22Rv1 (cell line): ENCODE results near the gene HTR6.

Experiments
- H3K27ac ChIP-seq: fragments of 450-650 bp; 2 replicates; pipeline ENCODE4 v1.5.1; 2017
- ZFX ChIP-seq: fragments of 450-650 bp; IDR thresholded peaks from 2 replicates; pipeline ENCODE4 v1.6.1; 2017; ENCODE audit warnings: antibody characterized with exemption, borderline replicate concordance
- TF ChIP-seq, protein P1 (sequence below): fragments of 450-650 bp; IDR thresholded peaks from 2 replicates; pipeline ENCODE4 v1.5.1; 2017; ENCODE audit warnings: mild to moderate bottlenecking

HTR6 gene

DNA sequence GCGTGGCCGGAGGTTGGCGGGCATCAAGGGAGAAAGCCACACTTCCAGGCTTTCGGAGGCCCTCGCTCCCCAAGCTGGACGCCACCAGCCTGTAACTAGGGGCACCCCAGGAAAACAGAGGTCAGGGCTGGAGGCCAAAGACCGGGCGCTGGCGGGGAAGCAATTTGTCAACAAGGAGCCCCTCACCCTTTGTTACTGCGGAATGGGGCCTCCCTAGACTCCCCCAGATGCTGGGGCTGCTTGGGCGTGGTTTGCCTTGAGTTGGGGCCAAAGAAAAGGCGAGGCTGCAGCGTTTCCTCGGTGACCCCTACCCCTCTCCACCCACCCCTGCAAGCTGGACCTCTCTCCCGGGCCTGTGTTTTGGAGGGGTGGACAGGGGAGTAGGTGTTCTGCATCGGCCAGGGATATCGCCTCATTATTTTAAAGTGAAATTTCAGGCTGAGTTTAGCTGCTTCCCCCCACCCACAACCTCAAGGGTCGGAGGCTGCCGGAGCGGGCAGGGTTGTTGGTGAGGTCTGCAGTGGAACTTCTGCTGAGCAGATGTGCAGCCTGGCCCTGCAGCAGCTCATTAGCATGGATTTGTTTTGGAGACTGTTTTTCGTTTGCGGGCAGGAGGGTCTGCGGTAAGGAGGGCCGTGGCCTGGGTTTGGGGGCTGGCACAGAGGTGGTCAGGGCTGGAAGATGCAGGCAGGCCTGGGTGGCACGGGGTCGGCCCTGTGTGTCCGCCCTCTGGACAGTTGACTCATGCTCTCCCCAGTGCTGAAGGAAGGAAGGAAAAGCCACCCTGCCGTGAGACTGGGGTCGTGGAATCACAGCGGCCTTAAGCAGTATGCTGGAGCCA, 19.0 kb upstream of the HTR6 start:
- H3K27ac ChIP-seq: no peak overlapping the region
- no peak for TF ChIP-seq ZFX
- TF ChIP-seq, protein P1, sequence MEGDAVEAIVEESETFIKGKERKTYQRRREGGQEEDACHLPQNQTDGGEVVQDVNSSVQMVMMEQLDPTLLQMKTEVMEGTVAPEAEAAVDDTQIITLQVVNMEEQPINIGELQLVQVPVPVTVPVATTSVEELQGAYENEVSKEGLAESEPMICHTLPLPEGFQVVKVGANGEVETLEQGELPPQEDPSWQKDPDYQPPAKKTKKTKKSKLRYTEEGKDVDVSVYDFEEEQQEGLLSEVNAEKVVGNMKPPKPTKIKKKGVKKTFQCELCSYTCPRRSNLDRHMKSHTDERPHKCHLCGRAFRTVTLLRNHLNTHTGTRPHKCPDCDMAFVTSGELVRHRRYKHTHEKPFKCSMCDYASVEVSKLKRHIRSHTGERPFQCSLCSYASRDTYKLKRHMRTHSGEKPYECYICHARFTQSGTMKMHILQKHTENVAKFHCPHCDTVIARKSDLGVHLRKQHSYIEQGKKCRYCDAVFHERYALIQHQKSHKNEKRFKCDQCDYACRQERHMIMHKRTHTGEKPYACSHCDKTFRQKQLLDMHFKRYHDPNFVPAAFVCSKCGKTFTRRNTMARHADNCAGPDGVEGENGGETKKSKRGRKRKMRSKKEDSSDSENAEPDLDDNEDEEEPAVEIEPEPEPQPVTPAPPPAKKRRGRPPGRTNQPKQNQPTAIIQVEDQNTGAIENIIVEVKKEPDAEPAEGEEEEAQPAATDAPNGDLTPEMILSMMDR: no peak

DNA sequence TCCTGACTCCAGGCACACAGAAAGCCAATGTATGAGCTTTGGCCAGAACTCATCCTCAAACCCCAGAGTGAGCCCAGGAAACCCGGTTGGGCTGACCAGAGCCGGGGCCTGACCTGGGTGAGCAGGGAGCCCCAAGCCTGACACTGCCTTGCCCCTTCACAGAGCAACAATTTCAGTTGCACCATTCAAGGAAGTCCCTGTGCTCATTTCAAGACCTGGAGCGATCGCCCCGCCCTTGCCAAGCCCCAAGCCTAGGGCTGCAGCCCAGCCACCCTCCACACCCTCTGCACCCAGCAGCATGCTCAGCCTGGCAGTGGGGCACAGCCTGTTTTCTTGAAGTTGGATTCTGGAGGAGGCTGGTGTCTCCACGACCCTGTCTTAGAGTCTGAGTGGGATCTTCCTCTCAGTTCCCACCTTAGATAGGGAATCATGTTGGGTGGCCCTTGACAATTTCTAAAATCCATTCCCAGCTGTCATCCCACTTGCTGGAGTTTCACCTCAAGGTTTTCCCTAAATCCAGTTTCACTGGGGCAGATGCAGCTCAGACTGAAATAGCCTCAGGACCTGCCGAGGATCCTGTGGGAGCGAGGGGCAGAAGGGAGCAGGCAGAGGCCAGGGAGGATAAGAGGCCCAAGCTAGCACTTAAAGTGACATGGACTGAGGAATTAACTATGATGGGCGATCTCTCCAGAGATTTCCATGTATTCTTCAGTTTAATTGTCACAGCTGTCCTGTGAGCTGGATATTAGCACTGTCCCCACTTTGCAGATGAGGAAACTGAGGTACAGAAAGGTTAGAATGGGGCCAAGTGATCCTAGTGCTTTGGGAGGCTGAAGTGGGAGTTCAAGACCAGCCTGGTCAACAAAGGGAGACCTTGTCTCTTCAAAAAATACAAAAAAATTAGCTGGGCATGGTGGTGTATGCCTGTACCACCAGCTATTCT, 18.0 kb upstream of the HTR6 start:
- no peak overlapping the region for H3K27ac ChIP-seq
- TF ChIP-seq, protein P1: no peak
- TF ChIP-seq ZFX: no peak

DNA sequence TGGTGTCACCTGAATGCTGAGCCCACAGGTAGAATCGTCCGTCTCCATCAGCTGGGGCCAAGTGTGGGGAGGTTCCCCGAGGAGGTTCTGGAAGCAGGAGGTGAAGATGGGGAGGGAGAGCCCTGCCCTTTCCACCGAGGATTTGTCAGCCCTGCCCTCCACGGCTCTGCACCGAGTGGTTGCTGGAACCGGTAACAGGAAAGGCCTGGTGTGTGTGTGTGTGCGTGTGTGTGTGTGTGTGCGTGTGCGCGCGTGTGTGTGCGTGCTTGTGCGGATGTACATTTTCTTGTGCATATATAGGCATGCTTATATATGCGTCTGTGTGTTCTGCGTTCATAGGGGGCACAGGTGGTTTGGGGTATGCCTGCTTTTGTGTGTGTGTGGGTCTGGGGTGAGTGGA, 17.0 kb upstream of the HTR6 start:
- TF ChIP-seq ZFX: no peak
- TF ChIP-seq, protein P1: no peak
- H3K27ac ChIP-seq: no peak overlapping the region

DNA sequence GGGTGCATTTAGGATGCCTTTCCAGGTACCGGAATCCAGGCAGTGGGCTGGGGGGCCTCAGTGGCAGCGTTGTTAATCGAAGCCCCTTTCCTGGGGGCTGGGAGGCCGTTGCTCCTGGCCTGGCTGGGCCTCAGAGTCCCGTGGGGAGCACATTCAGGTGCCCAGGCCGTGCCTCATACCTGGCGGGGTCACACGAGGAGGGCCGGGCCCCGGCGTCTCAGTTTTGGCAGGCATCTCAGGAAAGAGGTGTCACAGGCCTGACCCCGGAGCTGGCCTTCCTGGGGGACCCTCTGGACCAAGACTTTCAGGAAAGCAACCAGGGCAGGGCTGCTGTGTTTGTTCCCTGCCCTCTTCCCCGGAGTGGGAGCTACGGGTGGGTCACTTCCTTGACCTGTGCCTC, 16.4 kb upstream of the HTR6 start:
- H3K27ac ChIP-seq: no peak overlapping the region
- TF ChIP-seq, protein P1: no peak
- no peak for TF ChIP-seq ZFX

DNA sequence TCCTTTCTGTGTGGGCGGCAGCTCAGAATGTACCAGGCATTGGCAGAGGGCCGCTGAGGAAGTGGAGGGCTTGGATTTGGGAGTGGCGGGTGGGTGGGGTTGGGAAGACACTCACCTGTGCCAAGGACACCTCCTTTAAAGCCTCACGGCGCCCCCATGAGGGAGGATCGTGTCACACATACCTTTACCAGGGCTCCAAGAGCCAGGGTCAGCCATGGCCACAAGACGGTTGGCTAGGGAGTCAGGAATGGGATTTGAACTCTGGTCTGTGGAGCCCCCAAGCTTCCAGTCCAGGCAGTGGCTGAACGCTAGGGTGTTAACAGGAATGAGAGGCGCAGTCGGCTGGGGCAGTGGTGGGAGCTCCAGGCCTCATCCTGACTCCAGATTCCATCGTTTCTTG, 16.0 kb upstream of the HTR6 start:
- no peak overlapping the region for H3K27ac ChIP-seq
- TF ChIP-seq, protein P1: peak; percentile 36
- TF ChIP-seq ZFX: no peak

DNA sequence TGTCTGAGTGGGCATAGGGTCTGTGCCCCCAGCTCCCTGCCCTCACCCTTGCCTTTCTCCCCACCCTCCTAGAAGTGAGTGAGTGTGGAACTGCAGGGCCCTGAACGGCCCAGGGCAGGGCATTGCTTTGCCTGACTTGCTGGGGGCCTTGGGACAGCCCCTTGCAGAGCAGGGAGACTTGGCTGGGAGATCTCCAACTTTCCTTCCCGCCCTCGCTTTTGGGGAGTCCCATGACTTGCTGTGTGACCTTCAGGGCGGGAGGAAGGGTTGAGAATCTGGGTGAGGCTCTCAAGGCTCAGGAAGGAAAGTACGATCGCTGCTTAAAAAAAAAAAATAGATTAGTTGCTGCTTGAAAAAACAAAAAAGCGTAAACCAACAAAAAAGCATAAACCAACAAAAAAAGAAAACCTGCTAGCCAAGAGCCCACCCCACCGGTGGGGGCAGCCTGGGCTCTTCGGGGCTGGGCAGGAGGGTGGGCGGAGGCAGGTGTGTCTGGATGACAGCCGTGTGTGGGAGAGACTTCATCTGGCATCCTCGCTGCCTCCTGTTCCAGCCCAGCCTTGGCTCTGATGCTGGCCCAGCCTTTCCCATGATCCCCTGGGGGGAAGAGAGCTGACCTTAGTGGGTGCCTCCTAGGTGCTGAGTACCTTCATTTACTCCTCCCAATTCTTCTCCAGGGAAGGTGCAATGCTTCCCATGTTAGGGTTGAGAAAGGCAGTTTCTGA, 14.1 kb upstream of the HTR6 start:
- TF ChIP-seq, protein P1: no peak
- no peak for TF ChIP-seq ZFX
- no peak overlapping the region for H3K27ac ChIP-seq
